A549 (cell line): ENCODE results near the gene PHF20. TPM values are rescaled to one million over a fixed set of nuclear protein-coding genes. Genes with fewer than 3 reads are reported as not detected.

Experiments used
- ATAC-seq, 2 experiments: fragments of 200-7000 bp in 1 of 2; fragments of >200 bp in 1 of 2; cut with Nextera tagmentation in 1 of 2; cut with Tn5 transposase in 1 of 2; 3 replicates each; pipeline versions ENCODE4 v1.8.0 to v1.9.1; 2018 to 2020; ENCODE audit warnings: mild to moderate bottlenecking in 1 of 2, moderate library complexity in 1 of 2
- CTCF ChIA-PET: fragments of 300-600 bp; sonication (Branson Sonifier 250); formaldehyde crosslinking; extraction: SDS; loops from one replicate; lab custom pipeline; 2021; ENCODE audit warnings: antibody characterized with exemption, inconsistent platforms; lab: Yijun Ruan, JAX
- POLR2A ChIA-PET: fragments of 350-600 bp; formaldehyde crosslinking; extraction: SDS; loops from one replicate; lab custom pipeline; 2021; ENCODE audit warnings: antibody characterized with exemption, inconsistent platforms; lab: Yijun Ruan, JAX
- DNase-seq, 2 experiments: peaks; one replicate each; pipeline versions ENCODE4 v3.0.0 to v3.0.0-alpha.2; 2011 to 2016; ENCODE audit warnings: low read depth in 1 of 2, low spot score in 1 of 2
- FAIRE-seq: peaks from 2 replicates; lab custom pipeline; 2011; peaks lifted over from hg19 to GRCh38; lab: Jason Lieb, UNC
- H3K27ac ChIP-seq, 2 experiments: fragments of >200 bp; sonication (Bioruptor Twin); formaldehyde crosslinking; 3 replicates each; pipeline ENCODE4 v1.5.1; 2016 to 2017
- H3K4me1 ChIP-seq: fragments of >200 bp; sonication (Bioruptor Twin); formaldehyde crosslinking; 3 replicates; pipeline ENCODE4 v1.6.1; 2016
- H3K4me2 ChIP-seq: fragments of >200 bp; sonication (Bioruptor Twin); formaldehyde crosslinking; 3 replicates; pipeline ENCODE4 v1.6.1; 2016
- H3K4me3 ChIP-seq: fragments of >200 bp; sonication (Bioruptor Twin); formaldehyde crosslinking; 3 replicates; pipeline ENCODE4 v1.5.1; 2016
- H3K9me3 ChIP-seq: fragments of >200 bp; sonication (Bioruptor Twin); formaldehyde crosslinking; 3 replicates; pipeline ENCODE4 v1.6.1; 2016
- EHMT2 ChIP-seq: fragments of 200-600 bp; sonication (generic); IDR thresholded peaks from 2 replicates; pipeline ENCODE4 v1.6.1; 2016; ENCODE audit warnings: antibody characterized with exemption, low read depth, mild to moderate bottlenecking, moderate library complexity
- HDAC2 ChIP-seq: fragments of 200-600 bp; sonication (generic); IDR thresholded peaks from 2 replicates; pipeline ENCODE4 v1.6.1; 2016
- HOXA7 ChIP-seq: fragments of 250-450 bp; sonication (Bioruptor Pico); IDR thresholded peaks from 2 replicates; pipeline ENCODE4 v1.5.0; 2020; ENCODE audit warnings: mild to moderate bottlenecking, moderate library complexity
- NFE2L2 ChIP-seq: fragments of 150-350 bp; conservative IDR thresholded peaks from 2 replicates; pipeline ENCODE4 v1.6.1; 2014; ENCODE audit warnings: low read length
- RAD21 ChIP-seq, 2 experiments: fragments of >200 bp in 1 of 2; sonication (Bioruptor Twin) in 1 of 2; formaldehyde crosslinking in 1 of 2; IDR thresholded peaks in 1 of 2; conservative IDR thresholded peaks in 1 of 2; 2 replicates in 1 of 2; 3 replicates in 1 of 2; pipeline ENCODE4 v1.6.1; 2012 to 2018; ENCODE audit warnings: inconsistent platforms in 1 of 2
- ZNF302 ChIP-seq: fragments of 250-450 bp; sonication (Bioruptor Pico); IDR thresholded peaks from 2 replicates; pipeline ENCODE4 v1.9.0; 2021; ENCODE audit warnings: inconsistent platforms, mild to moderate bottlenecking, moderate library complexity
- WGBS: methylation state at CpG from one replicate; pipeline ENCODE4 v1.1.6; 2017; ENCODE audit errors: missing lambda C conversion rate; 5-methylcytosine and 5-hydroxymethylcytosine counted together
- polyA plus RNA-seq, 4 experiments: library from polyadenylated mRNA; depleted of rRNA in 3 of 4; stranded (reverse); fragments of >200 nt; fragmentation: RNase III in 1 of 4; extraction: RNeasy Plus Mini Kit Qiagen cat#74134 plus additional on column Dnase treatment in 1 of 4; gene quantifications; 2 replicates in 3 of 4; 3 replicates in 1 of 4; pipeline ENCODE4 v1.2.3, GENCODE V29; 2011 to 2017
- TF ChIP-seq, protein P1 (sequence below): IDR thresholded peaks from 2 replicates; pipeline ENCODE4 v1.6.1; 2012
- TF ChIP-seq, protein P2 (sequence below): fragments of 150-350 bp; IDR thresholded peaks from 2 replicates; pipeline ENCODE4 v1.6.1; 2014; ENCODE audit warnings: low read depth, mild to moderate bottlenecking, low read length
- TF ChIP-seq, protein P3 (sequence below): IDR thresholded peaks from 2 replicates; pipeline ENCODE4 v1.6.1; 2012
- TF ChIP-seq, protein P4 (sequence below): fragments of 250-450 bp; sonication (Bioruptor Pico); IDR thresholded peaks from 2 replicates; pipeline ENCODE4 v1.5.0; 2020; ENCODE audit warnings: low read depth, mild to moderate bottlenecking, moderate library complexity
- TF ChIP-seq, protein P5 (sequence below): fragments of >200 bp; sonication (Bioruptor Twin); formaldehyde crosslinking; IDR thresholded peaks from 3 replicates; pipeline ENCODE4 v1.5.1; 2016

The PHF20 gene
- polyA plus RNA-seq, 2 of the 4 experiments (the other 2 are of a cell fraction), result 24.0 to 32.8 TPM

DNA sequence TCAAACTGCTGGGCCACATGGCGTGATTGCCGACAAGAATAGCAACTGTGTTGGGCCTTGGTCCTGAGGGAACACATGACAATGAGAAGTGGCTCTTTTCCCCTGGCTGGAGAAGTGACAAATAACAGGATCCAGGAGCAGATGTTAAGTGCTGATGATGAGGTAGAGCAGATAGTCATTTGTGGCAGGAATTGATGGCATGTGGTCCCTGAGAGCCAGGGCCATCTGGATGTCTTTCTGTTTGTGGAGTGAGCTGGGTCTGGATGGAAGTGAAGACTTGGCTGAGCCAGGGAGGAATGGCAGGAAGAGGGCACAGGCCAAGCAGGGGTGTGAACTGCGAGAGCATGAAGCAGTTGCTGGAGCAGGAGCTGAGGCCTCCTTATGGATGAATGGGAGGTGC is 114.7 kb downstream of the PHF20 start:
- H3K4me2 ChIP-seq, result no peak overlapping the region
- CTCF ChIA-PET, result interaction anchor here (0.6 to 3.7 kb wide), 7 partner anchors 12 to 143 kb away, joined by 3 to 27 read pairs (median 3); partner anchors contain the start of genes PHF20, RBM39 and SCAND1
- no peak for FAIRE-seq
- H3K9me3 ChIP-seq, result no peaks in the 10 kb centered on the region
- no peak for ATAC-seq
- POLR2A ChIA-PET, result interaction anchor here (1.0 to 4.7 kb wide), 2 partner anchors 144 kb away, joined by 3 to 83 read pairs; partner anchors contain the start of gene RBM39
- H3K27ac ChIP-seq, result peak overlapping the region; percentile 49 to 90; a peak in 4 of 6 replicates
- no peak overlapping the region for H3K4me3 ChIP-seq
- 92% methylated on average over 3 of the region's 3 CpGs for WGBS
- TF ChIP-seq HDAC2 (no peak), EHMT2 (no peak), ZNF302 (CRISPR knock-in tag) (no peak), RAD21 (conservative IDR thresholded peaks at IDR 0.05 in 1 of 2, IDR thresholded peaks at IDR 0.05 in 1 of 2) (no peak)
- TF ChIP-seq, protein P1, sequence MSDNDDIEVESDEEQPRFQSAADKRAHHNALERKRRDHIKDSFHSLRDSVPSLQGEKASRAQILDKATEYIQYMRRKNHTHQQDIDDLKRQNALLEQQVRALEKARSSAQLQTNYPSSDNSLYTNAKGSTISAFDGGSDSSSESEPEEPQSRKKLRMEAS, result no peak
- TF ChIP-seq, protein P2, sequence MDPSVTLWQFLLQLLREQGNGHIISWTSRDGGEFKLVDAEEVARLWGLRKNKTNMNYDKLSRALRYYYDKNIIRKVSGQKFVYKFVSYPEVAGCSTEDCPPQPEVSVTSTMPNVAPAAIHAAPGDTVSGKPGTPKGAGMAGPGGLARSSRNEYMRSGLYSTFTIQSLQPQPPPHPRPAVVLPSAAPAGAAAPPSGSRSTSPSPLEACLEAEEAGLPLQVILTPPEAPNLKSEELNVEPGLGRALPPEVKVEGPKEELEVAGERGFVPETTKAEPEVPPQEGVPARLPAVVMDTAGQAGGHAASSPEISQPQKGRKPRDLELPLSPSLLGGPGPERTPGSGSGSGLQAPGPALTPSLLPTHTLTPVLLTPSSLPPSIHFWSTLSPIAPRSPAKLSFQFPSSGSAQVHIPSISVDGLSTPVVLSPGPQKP, result no peak
- TF ChIP-seq, protein P3, sequence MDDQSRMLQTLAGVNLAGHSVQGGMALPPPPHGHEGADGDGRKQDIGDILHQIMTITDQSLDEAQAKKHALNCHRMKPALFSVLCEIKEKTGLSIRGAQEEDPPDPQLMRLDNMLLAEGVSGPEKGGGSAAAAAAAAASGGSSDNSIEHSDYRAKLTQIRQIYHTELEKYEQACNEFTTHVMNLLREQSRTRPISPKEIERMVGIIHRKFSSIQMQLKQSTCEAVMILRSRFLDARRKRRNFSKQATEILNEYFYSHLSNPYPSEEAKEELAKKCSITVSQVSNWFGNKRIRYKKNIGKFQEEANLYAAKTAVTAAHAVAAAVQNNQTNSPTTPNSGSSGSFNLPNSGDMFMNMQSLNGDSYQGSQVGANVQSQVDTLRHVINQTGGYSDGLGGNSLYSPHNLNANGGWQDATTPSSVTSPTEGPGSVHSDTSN, result no peak
- TF ChIP-seq, protein P4, sequence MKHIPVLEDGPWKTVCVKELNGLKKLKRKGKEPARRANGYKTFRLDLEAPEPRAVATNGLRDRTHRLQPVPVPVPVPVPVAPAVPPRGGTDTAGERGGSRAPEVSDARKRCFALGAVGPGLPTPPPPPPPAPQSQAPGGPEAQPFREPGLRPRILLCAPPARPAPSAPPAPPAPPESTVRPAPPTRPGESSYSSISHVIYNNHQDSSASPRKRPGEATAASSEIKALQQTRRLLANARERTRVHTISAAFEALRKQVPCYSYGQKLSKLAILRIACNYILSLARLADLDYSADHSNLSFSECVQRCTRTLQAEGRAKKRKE (CRISPR knock-in tag), result no peak
- TF ChIP-seq, all 56 proteins: peak for 0
- no peak for DNase-seq
- H3K4me1 ChIP-seq, result peaks cover 62% of the 10 kb centered on the region

DNA sequence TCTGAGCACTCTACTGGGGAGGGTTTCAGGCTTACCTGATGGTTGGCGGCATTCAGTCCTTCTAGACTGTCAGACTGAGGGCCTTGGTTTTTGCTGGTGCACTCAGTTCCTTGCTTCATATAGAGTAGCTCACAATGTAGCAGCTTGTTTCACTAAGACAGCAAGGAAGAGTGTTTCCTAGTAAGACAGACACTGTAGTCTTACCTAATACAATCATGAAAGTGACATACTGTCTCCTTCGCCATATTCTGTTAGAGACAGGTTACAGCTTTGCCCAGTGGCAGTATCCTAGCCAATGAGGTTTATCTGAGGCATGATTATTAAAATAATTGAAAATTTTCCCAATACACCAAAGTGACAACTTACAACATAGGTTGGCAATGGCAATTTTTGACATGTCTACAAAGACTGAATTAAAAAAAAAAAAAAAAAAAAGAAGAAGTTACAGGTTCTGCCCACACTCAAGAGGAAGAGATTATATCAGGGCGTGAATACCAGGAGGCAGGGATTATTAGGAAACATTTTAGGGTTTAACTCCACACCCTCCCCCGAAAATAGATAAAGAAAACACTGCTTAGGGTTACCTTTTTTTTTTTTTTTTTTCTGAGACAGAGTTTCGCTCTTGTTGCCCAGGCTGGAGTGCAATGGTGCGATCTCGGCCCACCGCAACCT is 115.7 kb downstream of the PHF20 start:
- TF ChIP-seq NFE2L2 (no peak), HOXA7 (CRISPR knock-in tag) (no peak)

DNA sequence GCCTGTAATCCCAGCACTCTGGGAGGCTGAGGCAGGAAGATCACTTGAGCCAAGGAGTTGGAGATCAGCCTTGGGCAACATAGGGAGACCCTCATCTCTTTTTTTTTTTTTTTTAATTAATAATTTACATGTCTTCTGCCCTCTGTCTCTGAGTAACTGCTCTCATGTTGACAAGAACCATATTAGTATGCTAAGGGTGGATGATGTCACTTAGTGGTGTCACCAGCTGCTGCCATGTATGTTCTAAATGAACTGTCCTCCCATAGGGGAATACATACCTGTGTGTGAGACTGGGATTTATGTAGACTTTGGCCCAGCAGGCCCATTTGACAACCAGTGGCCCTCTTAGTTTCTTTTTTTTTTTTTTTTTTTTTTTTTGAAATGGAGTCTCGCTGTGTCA is 116.8 kb downstream of the PHF20 start:
- ChIA-PET POLR2A (no interaction called here), CTCF (interaction anchor here (1.7 kb wide), 1 partner anchor 146 kb away, joined by 5 read pairs; the partner anchor contains the start of gene RBM39)
- FAIRE-seq (no peak), ATAC-seq (no peak), DNase-seq (no peak)
- TF ChIP-seq, protein P5, sequence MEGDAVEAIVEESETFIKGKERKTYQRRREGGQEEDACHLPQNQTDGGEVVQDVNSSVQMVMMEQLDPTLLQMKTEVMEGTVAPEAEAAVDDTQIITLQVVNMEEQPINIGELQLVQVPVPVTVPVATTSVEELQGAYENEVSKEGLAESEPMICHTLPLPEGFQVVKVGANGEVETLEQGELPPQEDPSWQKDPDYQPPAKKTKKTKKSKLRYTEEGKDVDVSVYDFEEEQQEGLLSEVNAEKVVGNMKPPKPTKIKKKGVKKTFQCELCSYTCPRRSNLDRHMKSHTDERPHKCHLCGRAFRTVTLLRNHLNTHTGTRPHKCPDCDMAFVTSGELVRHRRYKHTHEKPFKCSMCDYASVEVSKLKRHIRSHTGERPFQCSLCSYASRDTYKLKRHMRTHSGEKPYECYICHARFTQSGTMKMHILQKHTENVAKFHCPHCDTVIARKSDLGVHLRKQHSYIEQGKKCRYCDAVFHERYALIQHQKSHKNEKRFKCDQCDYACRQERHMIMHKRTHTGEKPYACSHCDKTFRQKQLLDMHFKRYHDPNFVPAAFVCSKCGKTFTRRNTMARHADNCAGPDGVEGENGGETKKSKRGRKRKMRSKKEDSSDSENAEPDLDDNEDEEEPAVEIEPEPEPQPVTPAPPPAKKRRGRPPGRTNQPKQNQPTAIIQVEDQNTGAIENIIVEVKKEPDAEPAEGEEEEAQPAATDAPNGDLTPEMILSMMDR, result no peak
- Histone ChIP-seq H3K4me3 (no peak overlapping the region), H3K27ac (peak overlapping the region; percentile 9 to 22; a peak in 2 of 6 replicates), H3K9me3 (no peaks in the 10 kb centered on the region), H3K4me1 (peaks cover 42% of the 10 kb centered on the region), H3K4me2 (no peak overlapping the region)
- no CpG with 5 or more reads among the region's 1 CpG for WGBS

More for the DNA sequence above, 115.7 kb downstream of the PHF20 start:
- DNase-seq, result no peak
- no peak for ATAC-seq
- no peak overlapping the region for H3K4me2 ChIP-seq
- no peaks in the 10 kb centered on the region for H3K9me3 ChIP-seq
- peak overlapping the region; percentile 22 to 48; a peak in 3 of 6 replicates for H3K27ac ChIP-seq
- H3K4me1 ChIP-seq, result peaks cover 54% of the 10 kb centered on the region
- H3K4me3 ChIP-seq, result no peak overlapping the region
- ChIA-PET CTCF (interaction anchor here (0.6 to 3.7 kb wide), 8 partner anchors 13 to 424 kb away, joined by 3 to 27 read pairs (median 3); partner anchors contain the start of genes PHF20, RBM39 and SCAND1), POLR2A (interaction anchor here (1.0 kb wide), 1 partner anchor 145 kb away, joined by 3 read pairs; the partner anchor contains the start of gene RBM39)
- 87% methylated on average over 8 of the region's 8 CpGs for WGBS
- no peak for FAIRE-seq
